ENCODE results near the gene TIAM2.

TIAM2 gene

GRCh38 chr6:155237613-155238012 is 242.5 kb downstream of the TIAM2 start:
- ChIA-PET CTCF (interaction anchor here (1.6 to 5.0 kb wide), 3 partner anchors 8 to 309 kb away, joined by 4 to 38 read pairs (median 6); no protein-coding TSS in a partner anchor), POLR2A (no interaction called here)
- TF ChIP-seq CTCF (IDR thresholded peaks at IDR 0.05; ENCODE audit: control extremely low read depth, extremely low read depth, low read depth, missing control alignments), result no peak
- no peak for DNase-seq (ENCODE audit: extremely low spot score)

- ChIA-PET POLR2A (no interaction called here), CTCF (interaction anchor here (1.0 to 3.3 kb wide), 2 partner anchors 27 to 63 kb away, joined by 3 to 25 read pairs; no protein-coding TSS in a partner anchor)
- TF ChIP-seq CTCF (IDR thresholded peaks at IDR 0.05; ENCODE audit: control extremely low read depth, extremely low read depth, low read depth, missing control alignments), result no peak
- no peak for DNase-seq (ENCODE audit: extremely low spot score)
Measured at GRCh38 chr6:155240905-155241600, 245.9 kb downstream of the TIAM2 start.

- ChIA-PET CTCF (interaction anchor here (1.0 to 3.3 kb wide), 2 partner anchors 27 to 64 kb away, joined by 3 to 25 read pairs; no protein-coding TSS in a partner anchor), POLR2A (no interaction called here)
- no peak for DNase-seq (ENCODE audit: extremely low spot score)
- no peak for TF ChIP-seq CTCF (IDR thresholded peaks at IDR 0.05; ENCODE audit: control extremely low read depth, extremely low read depth, low read depth, missing control alignments)
Measured at GRCh38 chr6:155241966-155242365, 246.9 kb downstream of the TIAM2 start.

- no peak for TF ChIP-seq CTCF (IDR thresholded peaks at IDR 0.05; ENCODE audit: control extremely low read depth, extremely low read depth, low read depth, missing control alignments)
- POLR2A ChIA-PET, result interaction anchor here (0.7 kb wide), 1 partner anchor 990 kb away, joined by 8 read pairs; no protein-coding TSS in a partner anchor
Measured at GRCh38 chr6:155244434-155244833, 249.3 kb downstream of the TIAM2 start.

GRCh38 chr6:155245193-155245592 is 250.1 kb downstream of the TIAM2 start:
- CTCF ChIA-PET, result interaction anchor here (1.1 to 5.7 kb wide), 4 partner anchors 9 to 315 kb away, joined by 3 to 71 read pairs (median 21); no protein-coding TSS in a partner anchor
- DNase-seq (ENCODE audit: extremely low spot score), result no peak
- TF ChIP-seq CTCF (IDR thresholded peaks at IDR 0.05; ENCODE audit: control extremely low read depth, extremely low read depth, low read depth, missing control alignments), result no peak
- POLR2A ChIA-PET, result interaction anchor here (0.6 kb wide), 1 partner anchor 67 kb away, joined by 3 read pairs; no protein-coding TSS in a partner anchor

More at GRCh38 chr6:155244434-155244833, 249.3 kb downstream of the TIAM2 start:
- DNase-seq (ENCODE audit: extremely low spot score), result no peak
- CTCF ChIA-PET, result interaction anchor here (1.6 to 5.7 kb wide), 2 partner anchors 8 to 67 kb away, joined by 9 to 38 read pairs; no protein-coding TSS in a partner anchor

DNA sequence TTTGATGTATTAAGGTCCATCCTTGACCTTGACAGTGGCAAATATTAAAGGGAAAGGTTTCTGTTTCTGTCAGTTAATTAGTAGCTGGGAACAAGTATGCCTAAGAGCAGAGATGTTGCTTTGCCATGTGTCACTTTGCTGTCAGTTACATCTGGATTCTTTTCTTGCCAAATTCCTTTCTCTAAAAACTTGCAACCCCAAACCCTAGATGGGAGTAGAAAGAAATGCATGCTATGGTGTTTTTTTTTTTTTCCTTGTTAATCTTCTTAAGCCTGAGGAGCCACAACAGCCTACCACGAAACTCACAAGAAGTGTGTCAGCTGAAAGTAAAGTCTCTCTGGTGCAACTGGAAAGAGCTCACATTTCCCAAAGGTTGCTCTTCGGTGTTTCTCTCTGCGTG is 250.7 kb downstream of the TIAM2 start:
- no peak for TF ChIP-seq CTCF (IDR thresholded peaks at IDR 0.05; ENCODE audit: control extremely low read depth, extremely low read depth, low read depth, missing control alignments)
- DNase-seq (ENCODE audit: extremely low spot score), result no peak
- ChIA-PET CTCF (interaction anchor here (0.8 to 5.7 kb wide), 7 partner anchors 10 to 316 kb away, joined by 3 to 71 read pairs (median 4); no protein-coding TSS in a partner anchor), POLR2A (interaction anchor here (0.6 kb wide), 1 partner anchor 67 kb away, joined by 3 read pairs; no protein-coding TSS in a partner anchor)
